ENCODE data around the gene CERKL. TPM values are rescaled to one million over a fixed set of nuclear protein-coding genes. Genes with fewer than 3 reads are reported as not detected.

The CERKL gene
- total and polyA plus RNA-seq, 12 donors: 0.03 TPM; not detected in 11

DNA sequence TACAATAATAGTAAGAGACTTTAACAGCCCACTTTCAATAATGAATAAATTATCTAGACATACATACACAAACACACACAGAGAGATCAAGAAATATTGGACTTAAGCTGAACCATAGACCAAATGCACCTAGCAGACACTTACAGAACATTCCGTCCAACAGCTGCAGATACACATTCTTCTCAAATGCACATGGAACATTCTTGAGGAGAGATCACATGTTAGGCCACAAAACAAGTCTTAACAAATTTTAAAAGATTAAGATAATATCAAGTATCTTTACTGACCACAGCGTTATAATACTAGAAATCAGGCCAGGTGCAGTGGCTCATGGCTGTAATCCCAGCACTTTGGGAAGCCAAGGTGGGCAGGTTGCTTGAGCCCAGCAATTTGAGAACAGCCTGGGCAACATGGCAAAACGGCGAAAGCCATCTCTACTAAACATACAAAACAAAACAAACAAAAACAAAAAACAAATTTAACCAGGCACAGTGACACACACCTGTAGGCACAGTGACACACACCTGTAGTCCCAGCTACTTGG lies 7.4 kb downstream of the CERKL start:
- DNase-seq: no peak
- Histone ChIP-seq H3K27me3 (no peaks in the 10 kb centered on the region), H3K4me1 (replicated peaks in 1 of 2) (no peaks in the 10 kb centered on the region), H3K9me3 (replicated peaks in 1 of 3) (no peaks in the 10 kb centered on the region), H3K4me3 (no peak overlapping the region), H3K27ac (no peak overlapping the region), H3K36me3 (replicated peaks in 1 of 2) (no peaks in the 10 kb centered on the region)
- intact Hi-C loops (cut with DNase I): no loop called here
- no peak for TF ChIP-seq POLR2A (IDR thresholded peaks at IDR 0.05)
- TF ChIP-seq, protein P1, sequence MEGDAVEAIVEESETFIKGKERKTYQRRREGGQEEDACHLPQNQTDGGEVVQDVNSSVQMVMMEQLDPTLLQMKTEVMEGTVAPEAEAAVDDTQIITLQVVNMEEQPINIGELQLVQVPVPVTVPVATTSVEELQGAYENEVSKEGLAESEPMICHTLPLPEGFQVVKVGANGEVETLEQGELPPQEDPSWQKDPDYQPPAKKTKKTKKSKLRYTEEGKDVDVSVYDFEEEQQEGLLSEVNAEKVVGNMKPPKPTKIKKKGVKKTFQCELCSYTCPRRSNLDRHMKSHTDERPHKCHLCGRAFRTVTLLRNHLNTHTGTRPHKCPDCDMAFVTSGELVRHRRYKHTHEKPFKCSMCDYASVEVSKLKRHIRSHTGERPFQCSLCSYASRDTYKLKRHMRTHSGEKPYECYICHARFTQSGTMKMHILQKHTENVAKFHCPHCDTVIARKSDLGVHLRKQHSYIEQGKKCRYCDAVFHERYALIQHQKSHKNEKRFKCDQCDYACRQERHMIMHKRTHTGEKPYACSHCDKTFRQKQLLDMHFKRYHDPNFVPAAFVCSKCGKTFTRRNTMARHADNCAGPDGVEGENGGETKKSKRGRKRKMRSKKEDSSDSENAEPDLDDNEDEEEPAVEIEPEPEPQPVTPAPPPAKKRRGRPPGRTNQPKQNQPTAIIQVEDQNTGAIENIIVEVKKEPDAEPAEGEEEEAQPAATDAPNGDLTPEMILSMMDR (IDR thresholded peaks at IDR 0.05): no peak
- WGBS, 4 donors: 80 to 87% (median 84%) methylated on average over 4 of the region's 4 CpGs

DNA sequence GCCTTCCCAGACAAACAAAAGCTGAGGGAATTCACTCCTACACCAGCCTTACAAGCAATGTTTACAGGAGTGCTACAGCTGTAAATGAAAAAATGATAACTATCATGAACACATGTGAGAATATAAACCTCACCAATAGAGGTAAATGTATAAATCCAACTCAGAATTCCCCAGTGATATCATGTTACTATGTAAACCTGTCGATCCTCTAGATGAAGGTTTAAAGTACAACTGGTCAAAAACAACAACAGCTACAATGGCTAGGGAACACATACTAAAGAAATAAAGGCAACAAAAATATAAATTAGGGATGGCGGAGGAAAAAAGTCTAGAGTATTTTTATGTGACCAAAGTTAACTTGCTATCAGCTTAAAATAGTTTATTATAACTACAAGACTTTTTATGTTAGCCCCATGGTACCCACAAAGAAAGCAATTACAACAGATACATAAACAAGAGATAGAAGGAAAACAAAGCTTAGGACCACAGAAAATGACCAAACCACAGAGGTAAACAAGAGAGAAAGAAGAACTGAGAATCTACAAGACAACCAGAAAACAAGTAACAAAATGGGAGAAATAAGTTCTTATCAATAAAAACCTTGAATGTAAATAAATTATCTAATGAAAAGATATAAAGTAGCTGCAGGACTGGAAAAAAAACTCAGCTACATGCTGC lies 8.3 kb downstream of the CERKL start:
- 78 to 90% (median 84%) methylated on average over 2 of the region's 2 CpGs for WGBS, 4 donors
- Histone ChIP-seq H3K36me3 (replicated peaks in 1 of 2) (no peaks in the 10 kb centered on the region), H3K4me1 (replicated peaks in 1 of 2) (no peaks in the 10 kb centered on the region), H3K9me3 (replicated peaks in 1 of 3) (no peaks in the 10 kb centered on the region), H3K27ac (no peak overlapping the region), H3K27me3 (no peaks in the 10 kb centered on the region), H3K4me3 (no peak overlapping the region)
- intact Hi-C loops (cut with DNase I): no loop called here
- DNase-seq: no peak
- TF ChIP-seq, protein P1 (IDR thresholded peaks at IDR 0.05): no peak
- no peak for TF ChIP-seq POLR2A (IDR thresholded peaks at IDR 0.05)

DNA sequence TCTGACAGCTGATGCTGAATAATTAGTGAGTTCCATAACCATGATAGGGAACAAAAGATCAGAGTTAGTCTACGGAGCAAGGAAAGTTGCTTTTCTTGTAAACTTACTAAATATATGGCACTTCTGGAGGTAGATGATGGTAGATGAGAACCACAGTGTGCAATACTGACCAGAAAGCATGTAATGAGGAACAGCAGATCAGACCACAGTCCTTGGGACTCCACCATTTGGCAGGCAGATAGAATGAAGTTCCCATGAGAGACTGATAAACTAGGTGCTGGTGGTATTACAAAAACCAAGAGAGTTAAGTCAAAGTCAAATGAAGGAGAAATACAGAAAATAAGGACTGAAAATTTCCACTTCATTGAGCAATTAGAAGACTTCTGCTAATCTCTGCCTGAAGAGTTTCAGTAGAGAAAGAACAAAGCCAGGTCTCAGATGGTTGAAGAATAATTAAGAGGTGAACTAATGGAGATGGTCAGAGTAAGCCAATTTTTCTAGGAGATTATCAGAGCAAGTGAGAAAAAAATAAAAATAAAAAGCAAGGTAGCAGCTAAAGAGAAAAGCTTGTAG lies 10.4 kb downstream of the CERKL start:
- TF ChIP-seq POLR2A (IDR thresholded peaks at IDR 0.05): no peak
- TF ChIP-seq, protein P1 (IDR thresholded peaks at IDR 0.05): no peak
- Histone ChIP-seq H3K36me3 (replicated peaks in 1 of 2) (no peaks in the 10 kb centered on the region), H3K27ac (no peak overlapping the region), H3K27me3 (no peaks in the 10 kb centered on the region), H3K4me1 (replicated peaks in 1 of 2) (no peaks in the 10 kb centered on the region), H3K9me3 (replicated peaks in 1 of 3) (no peaks in the 10 kb centered on the region), H3K4me3 (no peak overlapping the region)
- no peak for DNase-seq
- WGBS, 4 donors: 70 to 80% (median 73%) methylated on average over 1 of the region's 1 CpG
- intact Hi-C loops (cut with DNase I): no loop called here

DNA sequence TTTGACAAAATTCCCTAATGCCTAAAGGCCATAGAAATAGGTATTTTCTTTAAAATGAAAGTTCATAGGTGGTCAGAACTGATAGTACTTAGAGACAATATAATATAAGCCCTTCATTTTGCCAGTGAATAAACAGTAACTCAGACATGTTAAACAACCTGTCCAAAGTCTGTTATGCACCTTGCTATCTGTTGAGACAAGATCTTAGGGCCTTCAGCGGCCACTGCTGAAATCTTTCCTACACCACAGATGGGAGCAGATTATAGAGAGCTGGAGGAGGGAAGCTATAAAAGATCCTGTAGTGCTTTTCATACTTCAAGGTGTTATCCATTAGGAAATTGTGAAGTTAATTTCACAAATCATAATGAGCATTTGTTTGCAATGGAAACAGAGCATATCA lies 13.8 kb downstream of the CERKL start:
- no peak for DNase-seq
- Histone ChIP-seq H3K36me3 (replicated peaks in 1 of 2) (no peaks in the 10 kb centered on the region), H3K4me1 (replicated peaks in 1 of 2) (no peaks in the 10 kb centered on the region), H3K27ac (no peak overlapping the region), H3K27me3 (no peaks in the 10 kb centered on the region), H3K4me3 (no peak overlapping the region), H3K9me3 (replicated peaks in 1 of 3) (no peaks in the 10 kb centered on the region)
- TF ChIP-seq, protein P1 (IDR thresholded peaks at IDR 0.05): no peak
- TF ChIP-seq POLR2A (IDR thresholded peaks at IDR 0.05): no peak
- intact Hi-C loops (cut with DNase I): no loop called here
- WGBS, 4 donors: 66 to 75% (median 69%) methylated on average over 1 of the region's 1 CpG
